Skeletal muscle tissue (tissue), 4 donors: ENCODE measurements around the gene SLC25A44. TPM values are rescaled to one million over a fixed set of nuclear protein-coding genes. Genes with fewer than 3 reads are reported as not detected.
"Not testable (repeated sequence)": the region's sequence is repeated elsewhere in the genome, so short reads cannot be mapped to it uniquely, and the experiment has no call there.

Experiments used
- H3K27ac ChIP-seq: one replicate; pipeline ENCODE4 v1.7.0; 2013; ENCODE audit warnings: mild to moderate bottlenecking, low read depth, low read length, inconsistent platforms
- H3K27me3 ChIP-seq, 3 donors: one replicate each; pipeline ENCODE4 v1.7.0; 2013; ENCODE audit warnings: low read length in 3 of 3; ENCODE audit not compliant: control insufficient read depth in 3 of 3, insufficient read depth in 3 of 3
- H3K36me3 ChIP-seq, 3 donors: one replicate each; pipeline ENCODE4 v1.7.0; 2013; ENCODE audit warnings: low read length in 3 of 3; ENCODE audit not compliant: control insufficient read depth in 3 of 3, insufficient read depth in 3 of 3
- H3K4me1 ChIP-seq, 3 donors: one replicate each; pipeline ENCODE4 v1.7.0; 2013; ENCODE audit warnings: low read length in 3 of 3, mild to moderate bottlenecking in 3 of 3; ENCODE audit not compliant: control insufficient read depth in 3 of 3, insufficient read depth in 3 of 3
- H3K4me3 ChIP-seq, 3 donors: one replicate each; pipeline ENCODE4 v1.7.0; 2013; ENCODE audit warnings: low read length in 3 of 3
- H3K9ac ChIP-seq, 3 donors: one replicate each; pipeline ENCODE4 v1.7.0; 2013; ENCODE audit warnings: low read length in 3 of 3, mild to moderate bottlenecking in 3 of 3, moderate library complexity in 2 of 3, low read depth in 1 of 3
- H3K9me3 ChIP-seq, 3 donors: one replicate each; pipeline ENCODE4 v1.7.0; 2013; ENCODE audit warnings: low read length in 3 of 3; ENCODE audit not compliant: control insufficient read depth in 3 of 3
- total RNA-seq: library from RNA; depleted of rRNA; stranded (reverse); fragments of >200 nt; gene quantifications from one replicate; pipeline ENCODE4 v1.2.3, GENCODE V29; 2014
- donor health status: Osteomylitis.

SLC25A44 gene
- total RNA-seq, 1 donor from 2014 or later = 3.1 TPM

DNA sequence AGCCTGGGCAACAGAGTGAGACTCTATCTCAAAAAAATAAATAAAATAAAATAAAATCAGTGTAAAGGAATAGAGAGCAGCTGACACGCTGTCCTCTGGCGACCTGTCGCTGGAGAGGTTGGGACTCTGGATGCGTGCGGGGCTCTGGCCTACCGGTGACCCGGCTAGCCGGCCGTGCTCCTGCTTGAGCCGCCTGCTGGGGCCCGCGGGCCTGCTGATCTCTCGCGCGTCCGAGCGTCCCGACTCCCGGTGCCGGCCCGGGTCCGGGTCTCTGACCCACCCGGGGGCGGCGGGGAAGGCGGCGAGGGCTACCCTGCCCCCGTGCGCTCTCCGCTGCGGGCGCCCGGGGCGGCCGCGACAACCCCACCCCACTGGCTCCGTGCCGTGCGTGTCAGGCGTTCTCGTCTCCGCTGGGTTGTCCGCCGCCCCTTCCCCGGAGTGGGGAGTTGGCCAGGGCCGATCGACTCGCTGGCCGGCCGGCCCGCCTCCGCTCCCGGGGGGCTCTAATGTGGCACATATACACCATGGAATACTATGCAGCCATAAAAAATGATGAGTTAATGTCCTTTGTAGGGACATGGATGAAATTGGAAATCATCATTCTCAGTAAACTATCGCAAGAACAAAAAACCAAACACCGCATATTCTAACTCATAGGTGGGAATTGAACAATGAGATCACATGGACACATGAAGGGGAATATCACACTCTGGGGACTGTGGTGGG lies 22.6 kb downstream of the SLC25A44 start:
- H3K9me3 ChIP-seq, H3K4me3 ChIP-seq, H3K27me3 ChIP-seq, H3K27ac ChIP-seq, H3K9ac ChIP-seq: not testable (repeated sequence)
- peaks cover 7 to 15% (median 14%) of the 10 kb centered on the region in 3 donors for H3K36me3 ChIP-seq
- peaks cover 19 to 30% (median 19%) of the 10 kb centered on the region in 3 donors for H3K4me1 ChIP-seq

DNA sequence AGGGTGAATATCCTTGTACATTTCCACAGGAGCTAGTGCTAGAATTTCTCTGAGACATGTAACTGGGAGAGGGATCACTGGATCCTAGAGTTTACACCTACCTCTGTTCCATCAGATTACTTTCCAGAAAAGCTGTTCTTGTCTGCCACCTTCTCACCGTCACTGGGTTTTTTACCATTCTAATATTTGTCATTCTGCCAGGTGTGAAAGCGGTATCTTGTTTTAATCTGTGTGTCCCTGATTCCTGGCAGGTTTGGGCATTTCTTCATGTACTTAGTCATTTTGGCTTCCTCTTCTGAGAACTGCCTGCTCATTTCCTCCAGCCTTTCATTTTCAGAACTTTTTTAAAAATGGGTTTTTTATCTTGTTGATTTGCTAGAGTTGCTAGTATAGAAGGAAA lies 24.0 kb downstream of the SLC25A44 start:
- no peak overlapping the region for H3K4me3 ChIP-seq
- H3K4me1 ChIP-seq = peaks cover 14 to 24% (median 14%) of the 10 kb centered on the region in 3 donors
- H3K27me3 ChIP-seq = no peaks in the 10 kb centered on the region
- H3K36me3 ChIP-seq = peaks cover 16 to 23% (median 22%) of the 10 kb centered on the region in 3 donors
- H3K9me3 ChIP-seq = no peaks in the 10 kb centered on the region
- H3K9ac ChIP-seq = no peak overlapping the region
- H3K27ac ChIP-seq = peak overlapping the region; percentile 21

DNA sequence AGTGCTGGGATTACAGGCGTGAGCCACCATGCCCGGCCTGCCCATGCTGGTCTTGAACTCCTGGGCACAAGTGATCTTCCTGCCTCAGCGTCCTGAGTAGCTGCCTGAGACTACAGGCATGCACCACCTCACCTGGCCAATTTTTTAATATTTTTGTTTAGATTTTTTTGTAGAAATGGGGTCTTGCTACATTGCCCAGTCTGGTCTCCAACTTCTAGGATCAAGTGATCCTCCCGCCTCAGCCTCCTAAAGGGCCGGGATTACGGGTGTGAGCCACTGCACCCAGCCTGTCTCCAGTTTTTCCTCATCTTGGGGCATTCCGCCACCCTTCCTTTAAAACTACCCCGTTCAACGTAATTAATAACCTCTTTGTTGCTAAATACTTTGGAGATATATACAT lies 26.3 kb downstream of the SLC25A44 start:
- Histone ChIP-seq H3K4me3 (no peak overlapping the region), H3K36me3 (peaks cover 26 to 31% (median 29%) of the 10 kb centered on the region in 3 donors), H3K9ac (no peak overlapping the region), H3K27ac (no peak overlapping the region), H3K4me1 (peaks cover 4 to 13% (median 5%) of the 10 kb centered on the region in 3 donors), H3K9me3 (no peaks in the 10 kb centered on the region), H3K27me3 (no peaks in the 10 kb centered on the region)

DNA sequence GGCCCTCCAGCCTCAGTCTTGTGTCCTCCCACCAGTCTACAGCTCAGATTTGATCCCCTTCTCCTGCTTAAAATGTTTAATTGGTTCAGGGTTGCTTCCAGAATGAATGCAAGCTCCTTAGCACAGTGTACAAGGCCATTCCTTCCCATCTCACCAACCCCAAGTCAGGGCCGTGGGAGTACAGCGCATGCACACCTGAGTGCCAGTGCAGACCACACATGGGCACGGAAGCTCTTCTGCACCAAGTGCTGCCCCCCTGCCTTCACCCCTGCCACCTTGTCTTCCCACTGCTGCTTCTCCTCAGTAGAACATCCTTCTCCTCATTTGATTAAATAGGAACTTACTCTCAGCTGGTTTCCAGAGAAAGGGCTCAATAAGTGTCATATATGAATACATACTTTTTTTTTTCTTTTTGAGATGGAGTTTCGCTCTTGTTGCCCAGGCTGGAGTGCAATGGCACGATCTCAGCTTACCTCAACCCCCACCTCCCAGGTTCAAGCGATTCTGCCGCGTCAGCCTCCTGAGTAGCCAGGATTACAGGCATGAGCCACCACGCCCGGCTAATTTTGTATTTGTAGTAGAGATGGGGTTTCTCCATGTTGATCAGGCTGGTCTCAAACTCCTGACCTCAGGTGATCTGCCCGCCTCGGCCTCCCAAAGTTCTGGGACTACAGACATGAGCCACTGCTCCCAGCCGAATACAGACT lies 28.2 kb downstream of the SLC25A44 start:
- Histone ChIP-seq H3K9ac (no peak overlapping the region), H3K9me3 (no peaks in the 10 kb centered on the region), H3K36me3 (peaks cover 29 to 34% (median 31%) of the 10 kb centered on the region in 3 donors), H3K27me3 (no peaks in the 10 kb centered on the region), H3K4me1 (peaks cover 4 to 13% (median 5%) of the 10 kb centered on the region in 3 donors), H3K4me3 (no peak overlapping the region), H3K27ac (no peak overlapping the region)

DNA sequence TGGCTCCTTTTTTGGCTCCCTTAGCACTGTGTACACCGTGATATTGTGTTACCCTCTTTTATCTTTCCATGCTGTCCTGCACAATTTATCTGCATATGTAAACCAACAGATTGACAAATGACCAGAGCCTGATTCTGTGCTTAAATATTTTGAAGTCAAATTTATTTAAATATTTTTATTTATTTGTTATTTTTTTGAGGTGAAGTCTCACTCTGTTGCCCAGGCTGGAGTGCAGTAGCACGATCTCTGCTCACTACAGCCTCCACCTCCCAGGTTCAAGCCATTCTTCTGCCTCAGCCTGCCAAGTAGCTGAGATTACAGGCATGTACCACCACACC lies 31.7 kb downstream of the SLC25A44 start:
- Histone ChIP-seq H3K27ac (no peak overlapping the region), H3K4me3 (no peak overlapping the region), H3K27me3 (no peaks in the 10 kb centered on the region), H3K4me1 (peaks cover 2 to 5% (median 5%) of the 10 kb centered on the region in 3 donors), H3K9me3 (no peaks in the 10 kb centered on the region), H3K9ac (no peak overlapping the region), H3K36me3 (peaks cover 34 to 45% (median 35%) of the 10 kb centered on the region in 3 donors)

DNA sequence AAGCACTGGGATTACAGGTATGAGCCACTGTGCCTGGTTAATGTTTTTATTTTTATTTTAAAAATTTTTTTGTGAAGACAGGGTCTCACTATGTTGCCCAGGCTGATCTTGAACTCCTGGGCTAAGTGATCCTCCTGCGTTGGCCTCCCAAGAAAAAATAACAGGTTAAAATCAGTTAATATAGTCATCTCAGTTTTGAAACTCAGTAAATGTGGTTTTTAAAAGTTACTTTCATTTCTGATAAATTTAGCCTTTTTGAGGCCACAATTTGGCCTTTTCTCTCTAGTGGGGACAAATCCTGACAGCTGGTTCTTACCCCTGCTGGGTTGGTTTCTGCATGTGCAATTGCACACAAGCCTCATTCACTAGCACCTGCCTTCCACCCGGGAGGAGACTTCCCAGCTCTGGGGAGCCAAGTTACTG lies 32.2 kb downstream of the SLC25A44 start:
- Histone ChIP-seq H3K4me1 (peaks cover 2 to 5% (median 5%) of the 10 kb centered on the region in 3 donors), H3K36me3 (peaks cover 29 to 42% (median 30%) of the 10 kb centered on the region in 3 donors), H3K4me3 (no peak overlapping the region), H3K27ac (no peak overlapping the region), H3K27me3 (no peaks in the 10 kb centered on the region), H3K9me3 (no peaks in the 10 kb centered on the region), H3K9ac (no peak overlapping the region)

DNA sequence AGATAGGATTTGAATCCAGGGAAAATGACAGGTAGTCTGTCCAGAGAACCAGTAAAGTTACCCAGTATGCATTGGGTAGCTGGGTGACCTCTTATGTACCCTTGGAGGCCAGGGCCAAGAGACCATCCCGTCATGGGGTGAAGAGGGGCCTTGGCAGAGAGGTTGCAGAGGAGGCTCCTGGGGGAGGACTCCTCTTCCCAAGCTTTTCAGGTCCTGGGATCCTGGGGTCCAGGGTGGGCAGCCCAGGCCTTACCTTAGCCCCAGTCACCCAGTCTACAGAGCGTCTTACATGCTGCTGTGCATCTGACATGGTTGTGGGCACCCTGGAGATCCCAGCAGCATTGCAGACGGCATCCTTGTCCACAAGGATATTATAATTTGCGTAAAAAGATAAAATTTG lies 32.9 kb downstream of the SLC25A44 start:
- Histone ChIP-seq H3K27me3 (no peaks in the 10 kb centered on the region), H3K9ac (no peak overlapping the region), H3K36me3 (peaks cover 23 to 35% (median 24%) of the 10 kb centered on the region in 3 donors), H3K4me1 (peaks cover 2 to 5% (median 5%) of the 10 kb centered on the region in 3 donors), H3K27ac (no peak overlapping the region), H3K9me3 (no peaks in the 10 kb centered on the region), H3K4me3 (no peak overlapping the region)

DNA sequence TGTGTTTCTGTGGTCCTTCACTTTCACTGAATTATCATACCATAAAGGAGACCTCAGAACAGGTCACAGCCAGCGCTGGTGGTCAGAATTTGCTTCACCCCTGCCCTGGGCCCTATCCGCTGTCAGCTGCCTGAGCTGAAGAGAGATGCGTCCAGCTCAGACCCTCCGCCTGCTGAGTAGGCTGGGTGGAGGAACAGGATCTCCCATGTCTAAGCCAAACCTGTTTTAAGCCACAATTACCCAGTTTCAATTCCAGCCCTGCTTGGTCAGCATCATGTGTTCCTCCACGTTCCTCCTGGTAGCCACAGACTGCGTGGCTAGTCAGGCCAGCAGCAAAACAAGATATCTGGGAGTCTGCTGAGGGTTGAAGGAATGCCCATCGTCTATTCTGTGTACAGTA lies 34.6 kb downstream of the SLC25A44 start:
- no peak overlapping the region for H3K4me3 ChIP-seq
- no peaks in the 10 kb centered on the region for H3K9me3 ChIP-seq
- no peaks in the 10 kb centered on the region for H3K27me3 ChIP-seq
- H3K27ac ChIP-seq = no peak overlapping the region
- peaks cover 12 to 29% (median 13%) of the 10 kb centered on the region in 3 donors for H3K36me3 ChIP-seq
- peaks cover 2 to 6% (median 5%) of the 10 kb centered on the region in 3 donors for H3K4me1 ChIP-seq
- H3K9ac ChIP-seq = no peak overlapping the region

DNA sequence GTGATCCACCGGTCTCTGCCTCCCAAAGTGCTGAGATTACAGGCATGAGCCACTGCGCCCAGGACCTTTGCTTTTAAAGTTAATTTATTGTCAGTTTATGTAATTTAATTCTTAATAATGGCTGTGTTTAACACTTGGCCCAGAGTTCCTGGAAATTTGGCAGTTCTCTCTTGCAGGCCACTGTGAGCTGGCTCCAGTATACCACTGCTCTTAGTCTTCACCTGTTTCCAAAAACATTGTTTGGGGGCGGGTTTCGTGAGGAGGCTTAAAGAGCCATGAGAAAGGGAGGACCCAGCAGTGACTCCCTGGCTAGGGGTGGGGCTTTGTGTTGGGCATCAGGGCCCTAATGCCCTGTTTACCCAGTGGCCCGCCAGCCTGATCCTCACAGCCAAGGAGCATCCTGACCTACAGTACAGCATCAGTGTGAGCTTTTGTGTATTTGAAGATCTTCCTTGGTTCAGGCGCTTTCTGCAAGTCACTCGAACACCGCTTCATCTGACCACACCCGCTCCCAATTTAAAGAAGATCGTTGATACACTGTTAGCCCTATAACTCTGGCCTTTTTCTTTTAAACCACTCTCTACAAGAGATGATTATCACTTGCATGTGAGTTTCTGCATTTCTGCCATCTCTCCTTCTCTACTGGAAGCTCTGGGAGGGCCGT lies 36.0 kb downstream of the SLC25A44 start:
- no peaks in the 10 kb centered on the region for H3K9me3 ChIP-seq
- H3K27me3 ChIP-seq = no peaks in the 10 kb centered on the region
- peaks cover 2 to 6% (median 5%) of the 10 kb centered on the region in 3 donors for H3K4me1 ChIP-seq
- H3K36me3 ChIP-seq = peaks cover 15 to 30% (median 15%) of the 10 kb centered on the region in 3 donors
- H3K9ac ChIP-seq = no peak overlapping the region
- H3K27ac ChIP-seq = no peak overlapping the region
- H3K4me3 ChIP-seq = no peak overlapping the region

DNA sequence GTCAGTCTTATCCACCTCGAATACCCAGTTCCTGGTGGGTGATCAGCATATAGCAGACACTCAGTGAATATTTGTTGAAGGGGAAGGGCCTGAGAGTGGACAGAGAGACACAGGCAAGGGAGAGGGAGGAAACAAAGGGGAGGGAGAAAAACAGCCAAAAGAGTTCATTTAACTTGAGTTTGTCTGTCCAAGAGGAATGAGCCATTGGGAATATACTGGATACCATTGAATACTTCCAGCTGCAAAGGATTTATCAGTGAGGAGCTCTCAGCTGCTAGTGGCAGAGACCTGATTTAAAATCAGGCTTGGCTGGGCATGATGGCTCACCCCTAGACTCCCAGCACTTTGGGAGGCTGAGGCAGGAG lies 36.6 kb downstream of the SLC25A44 start:
- peaks cover 15 to 30% (median 15%) of the 10 kb centered on the region in 3 donors for H3K36me3 ChIP-seq

More for the DNA sequence above, 36.6 kb downstream of the SLC25A44 start:
- Histone ChIP-seq H3K27me3 (no peaks in the 10 kb centered on the region), H3K9me3 (no peaks in the 10 kb centered on the region), H3K27ac (no peak overlapping the region), H3K4me3 (no peak overlapping the region), H3K4me1 (peaks cover 2 to 6% (median 5%) of the 10 kb centered on the region in 3 donors), H3K9ac (no peak overlapping the region)
